Astrocyte of the spinal cord (primary cell): ENCODE results near the gene AP1S1.
A peak's percentile ranks its signal among the peaks of the same experiment; 100 is the strongest.

Source experiments
- DNase-seq: peaks from one replicate; pipeline ENCODE4 v3.0.0; 2011; ENCODE audit warnings: low read depth, low spot score
- H3K4me3 ChIP-seq: 2 replicates; pipeline ENCODE4 v1.5.1; 2011; ENCODE audit warnings: low read depth, mild to moderate bottlenecking, low read length, moderate library complexity
- CTCF ChIP-seq: IDR thresholded peaks from 2 replicates; pipeline ENCODE4 v1.5.1; 2012; ENCODE audit warnings: low read depth, mild to moderate bottlenecking, low read length, inconsistent platforms
- in situ Hi-C: cut with HindIII; loops from 2 replicates; pipeline ENCODE4 v1.10.0; 2017; ENCODE audit warnings: low sequenced_read_pairs

Gene AP1S1

GRCh38 chr7:101166648-101166908 lies 12.3 kb downstream of the AP1S1 start:
- no peak for TF ChIP-seq CTCF
- H3K4me3 ChIP-seq, result no peak overlapping the region
- in situ Hi-C loops, result no loop called here
- no peak for DNase-seq

DNA sequence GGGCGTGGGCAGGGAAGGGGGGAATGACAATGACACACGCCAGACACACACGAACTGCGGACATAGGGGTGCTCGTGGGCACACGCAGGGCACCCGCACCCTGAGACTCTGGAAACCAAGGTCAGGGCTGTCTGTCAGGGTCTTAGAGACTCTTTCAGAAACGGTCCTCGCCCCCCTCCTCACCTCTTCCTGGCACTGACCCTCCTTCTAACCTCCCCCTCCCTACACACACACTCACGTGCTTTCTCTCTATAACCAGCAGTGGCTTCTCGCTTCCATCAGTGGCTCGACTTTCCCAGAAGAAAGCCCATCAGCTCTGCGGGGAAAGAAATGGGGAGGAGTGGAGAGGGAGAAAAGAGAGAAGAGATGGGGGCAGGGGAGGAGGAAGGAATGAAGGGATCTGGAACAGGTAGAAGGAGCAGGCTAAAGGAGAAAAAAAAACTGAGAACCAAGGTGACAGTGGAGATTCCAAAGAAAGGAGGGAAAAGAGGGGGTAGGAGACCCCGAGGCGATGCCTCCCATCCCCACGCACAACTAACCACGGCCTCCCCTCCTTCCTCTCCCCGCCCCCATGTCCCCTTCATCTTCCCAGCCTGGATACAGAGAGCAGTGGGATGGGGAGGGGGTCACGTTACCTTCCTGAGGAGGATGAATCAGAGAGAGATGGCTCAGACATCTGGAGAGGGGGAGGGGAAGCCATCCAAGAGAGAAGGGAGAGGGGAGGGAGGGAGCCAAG lies 12.8 kb downstream of the AP1S1 start:
- in situ Hi-C loops, result no loop called here
- no peak for DNase-seq
- TF ChIP-seq CTCF, result no peak
- H3K4me3 ChIP-seq, result no peak overlapping the region

GRCh38 chr7:101167645-101168411 lies 13.6 kb downstream of the AP1S1 start:
- TF ChIP-seq CTCF, result no peak
- no peak overlapping the region for H3K4me3 ChIP-seq
- DNase-seq, result no peak
- in situ Hi-C loops, result no loop called here

DNA sequence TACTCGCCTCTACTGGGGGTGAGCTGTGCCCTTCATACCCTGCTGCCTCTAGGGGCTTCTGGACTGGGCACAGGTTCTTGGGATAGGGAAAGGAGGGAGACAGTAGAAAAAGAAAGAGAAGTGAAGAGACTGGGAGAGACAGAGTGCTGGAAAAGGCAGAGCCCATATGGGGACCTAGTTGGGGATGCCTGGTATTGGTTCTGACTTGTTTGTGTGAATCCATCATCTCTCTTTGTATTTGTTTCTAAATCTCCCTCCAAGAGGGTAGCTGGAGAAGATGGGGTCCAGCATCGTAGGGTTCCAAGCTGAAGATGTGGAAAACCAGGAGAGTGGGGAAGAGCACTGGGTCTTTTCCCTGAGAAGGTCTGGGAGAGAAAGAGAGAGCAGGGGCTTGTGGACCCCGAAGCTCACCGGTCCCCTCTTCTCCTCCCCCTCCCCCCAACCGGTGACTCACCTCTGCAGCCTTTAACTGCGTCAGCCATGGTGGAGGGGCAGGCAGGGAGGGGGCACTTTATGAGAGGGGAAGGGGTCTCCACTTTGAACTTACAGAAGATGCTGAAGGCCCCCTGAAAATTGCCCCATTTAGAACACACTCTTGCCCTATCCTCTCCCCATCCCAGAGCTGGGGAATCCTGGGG lies 14.3 kb downstream of the AP1S1 start:
- no peak for TF ChIP-seq CTCF
- H3K4me3 ChIP-seq, result no peak overlapping the region
- in situ Hi-C loops, result no loop called here
- no peak for DNase-seq

DNA sequence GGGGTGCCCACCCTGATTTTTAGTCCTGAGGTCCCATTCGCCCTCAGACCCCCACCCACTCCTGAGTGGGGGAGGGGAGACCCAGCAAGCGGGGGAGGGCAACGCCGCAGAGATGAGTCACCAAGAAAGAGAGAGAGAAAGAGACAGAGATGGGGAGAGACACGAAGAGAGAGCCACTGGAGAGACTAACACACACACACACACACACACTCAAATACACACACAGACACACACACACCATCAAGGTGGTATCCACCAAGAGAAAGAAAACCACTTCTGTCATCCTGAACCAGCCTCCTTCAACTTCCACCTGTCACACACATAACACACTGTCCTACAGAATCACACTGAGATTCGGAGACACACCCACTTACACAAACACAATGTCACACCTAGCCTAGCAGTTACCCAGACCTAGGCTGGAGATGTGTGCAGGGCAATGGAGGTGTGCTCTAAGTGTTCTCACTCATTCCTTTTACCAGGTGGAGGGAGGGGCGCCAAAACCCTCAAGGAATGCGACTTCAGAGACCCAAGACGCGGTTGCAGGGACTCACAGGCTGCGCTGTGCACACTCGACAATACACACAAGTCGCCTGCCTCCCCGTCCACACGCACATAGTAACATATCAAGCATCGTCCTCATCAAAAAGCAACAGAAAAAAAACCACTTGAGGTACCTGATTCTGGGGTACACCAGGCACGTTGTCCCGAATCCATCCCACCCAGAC lies 15.0 kb downstream of the AP1S1 start:
- in situ Hi-C loops, result no loop called here
- H3K4me3 ChIP-seq, result no peak overlapping the region
- no peak for TF ChIP-seq CTCF
- DNase-seq, result no peak

DNA sequence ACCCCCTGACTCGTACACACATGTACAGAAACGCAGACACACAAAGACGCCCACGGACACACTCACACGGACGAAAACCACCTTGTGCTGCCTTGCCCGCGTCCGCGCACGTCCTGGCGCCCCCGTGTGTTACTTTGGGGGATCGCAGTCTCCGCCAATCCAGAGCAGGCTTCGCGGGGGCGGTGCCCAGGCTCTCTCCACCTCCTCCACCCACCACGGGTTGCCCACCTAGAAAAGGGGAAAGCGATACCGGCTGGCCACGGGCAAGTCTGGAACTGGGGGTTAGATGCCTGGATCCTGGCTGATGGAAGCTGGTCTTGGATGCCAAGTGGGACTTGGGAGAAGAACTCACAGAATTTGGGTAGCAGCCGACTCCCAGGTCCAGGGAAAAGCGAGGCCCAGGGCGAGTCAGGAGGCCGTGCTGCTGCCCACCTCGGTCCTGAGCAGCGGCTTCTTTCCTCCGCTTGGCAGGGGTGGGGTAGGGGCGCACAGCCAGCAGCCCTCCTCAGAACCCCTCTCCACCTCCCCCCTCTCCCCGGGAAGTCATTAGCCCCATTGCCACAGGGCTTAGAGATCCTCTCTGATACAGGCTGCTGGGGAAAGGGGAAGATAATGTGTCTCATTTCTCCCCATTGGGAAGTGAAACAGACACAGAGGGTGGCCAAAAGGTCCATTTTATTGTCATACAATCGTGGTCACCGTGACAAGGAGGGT lies 15.7 kb downstream of the AP1S1 start:
- DNase-seq, result peak; percentile 48
- no peak overlapping the region for H3K4me3 ChIP-seq
- in situ Hi-C loops, result no loop called here
- peak; percentile 97 for TF ChIP-seq CTCF
